ENCODE data around the gene RANBP3.

The RANBP3 gene

DNA sequence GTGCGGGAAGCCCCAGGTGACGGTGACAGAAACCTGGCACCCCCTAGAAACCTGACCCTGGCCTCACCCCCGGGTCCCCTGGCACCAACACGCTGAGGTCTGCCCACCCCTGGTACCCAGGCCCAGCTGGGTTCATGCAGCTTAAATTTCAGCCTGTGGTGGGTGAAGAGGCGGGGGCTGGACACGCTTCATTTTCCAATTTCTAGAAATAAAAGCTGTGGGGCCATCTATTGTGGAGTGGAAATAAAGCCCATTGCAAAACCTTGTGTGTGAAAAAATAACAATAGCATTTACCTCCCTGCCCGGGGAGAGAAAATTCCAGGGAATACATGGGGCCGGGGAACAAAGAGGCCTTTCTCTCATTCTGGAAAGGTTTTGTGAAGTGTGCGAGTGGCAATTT is 100.1 kb downstream of the RANBP3 start:
- DNase-seq: no peak

DNA sequence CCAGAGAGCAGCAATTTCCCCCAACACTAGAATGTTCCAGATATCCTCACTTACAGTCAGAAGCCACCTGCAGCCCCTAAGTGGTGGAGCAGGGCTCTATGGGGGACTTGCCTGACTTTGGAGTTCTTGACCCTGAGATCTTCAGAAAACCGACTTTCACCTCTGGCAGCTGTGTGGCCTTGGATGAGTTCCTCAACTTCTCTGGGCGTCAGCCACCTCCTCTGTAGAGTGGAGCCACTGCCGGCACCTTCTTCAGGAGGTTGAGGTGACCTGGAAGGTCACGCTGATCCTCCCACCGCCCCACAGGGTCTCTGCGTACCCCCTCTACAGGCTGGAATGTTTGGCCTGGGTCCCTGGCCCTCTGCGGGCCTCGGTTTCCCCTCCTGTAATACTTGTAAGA is 100.5 kb downstream of the RANBP3 start:
- no peak for DNase-seq

DNA sequence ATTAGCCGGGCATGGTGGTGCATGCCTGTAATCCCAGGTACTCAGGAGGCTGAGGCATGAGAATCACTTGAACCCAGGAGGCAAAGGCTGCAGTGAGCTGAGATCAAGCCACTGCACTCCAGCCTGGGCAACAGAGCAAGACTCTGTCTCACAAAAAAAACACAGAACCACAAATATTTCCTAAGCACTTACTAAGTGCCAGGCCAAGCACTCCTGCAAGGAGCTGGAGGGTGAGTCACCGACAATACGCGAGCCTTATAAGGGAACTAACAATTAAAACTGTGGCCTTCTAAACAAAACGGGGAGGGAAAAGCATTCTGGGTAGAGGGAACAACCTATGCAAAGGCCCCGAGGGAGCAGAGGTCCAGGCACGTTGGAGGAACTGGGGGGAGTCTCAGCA is 103.4 kb downstream of the RANBP3 start:
- peak; percentile 42 to 49 for DNase-seq

DNA sequence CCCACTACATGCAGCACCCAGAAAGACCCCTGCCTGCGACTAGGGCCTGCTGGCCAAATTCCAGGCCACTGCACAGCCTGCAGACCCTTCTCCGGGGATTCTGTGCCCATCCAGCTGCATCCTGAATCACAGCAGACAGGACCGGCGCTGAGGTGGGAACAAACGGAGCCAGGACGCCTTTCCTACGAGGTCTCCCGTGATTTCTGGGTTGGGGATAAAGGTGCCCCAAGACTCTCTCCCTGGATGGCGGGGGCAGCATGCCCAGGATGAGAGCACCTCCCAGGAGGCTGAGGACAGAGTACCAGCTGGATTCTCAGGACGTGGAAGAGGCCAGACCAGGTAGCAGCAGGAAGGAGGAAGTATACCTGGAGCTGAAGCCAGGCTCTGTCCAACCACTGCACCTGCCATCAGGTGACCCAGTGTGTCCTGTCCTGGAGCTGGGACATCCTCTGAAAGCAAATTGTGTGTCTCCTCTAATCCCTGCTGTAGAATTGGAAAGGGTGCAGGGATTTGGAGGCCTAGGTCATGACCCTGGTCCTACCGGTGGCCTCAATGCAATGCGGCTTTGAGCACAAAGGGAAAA is 104.2 kb downstream of the RANBP3 start:
- DNase-seq: no peak

DNA sequence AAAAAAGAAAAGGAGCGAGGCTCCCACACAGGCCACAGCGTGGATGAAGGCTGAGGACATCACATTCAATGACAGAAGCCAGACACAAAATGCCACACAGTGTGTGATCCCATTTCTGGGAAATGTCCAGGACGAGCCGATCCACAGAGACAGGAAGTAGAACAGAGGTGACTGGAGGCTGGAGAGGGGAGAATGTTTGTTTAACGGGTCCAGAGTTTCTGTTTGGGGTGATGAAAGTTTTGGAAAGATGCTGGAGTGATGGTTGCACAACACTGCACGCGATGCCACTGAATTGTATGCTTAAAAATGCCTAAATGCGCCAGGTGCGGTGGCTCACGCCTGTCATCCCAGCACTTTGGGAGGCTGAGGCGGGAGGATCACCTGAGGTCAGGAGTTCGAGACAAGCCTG is 107.0 kb downstream of the RANBP3 start:
- DNase-seq: no peak

DNA sequence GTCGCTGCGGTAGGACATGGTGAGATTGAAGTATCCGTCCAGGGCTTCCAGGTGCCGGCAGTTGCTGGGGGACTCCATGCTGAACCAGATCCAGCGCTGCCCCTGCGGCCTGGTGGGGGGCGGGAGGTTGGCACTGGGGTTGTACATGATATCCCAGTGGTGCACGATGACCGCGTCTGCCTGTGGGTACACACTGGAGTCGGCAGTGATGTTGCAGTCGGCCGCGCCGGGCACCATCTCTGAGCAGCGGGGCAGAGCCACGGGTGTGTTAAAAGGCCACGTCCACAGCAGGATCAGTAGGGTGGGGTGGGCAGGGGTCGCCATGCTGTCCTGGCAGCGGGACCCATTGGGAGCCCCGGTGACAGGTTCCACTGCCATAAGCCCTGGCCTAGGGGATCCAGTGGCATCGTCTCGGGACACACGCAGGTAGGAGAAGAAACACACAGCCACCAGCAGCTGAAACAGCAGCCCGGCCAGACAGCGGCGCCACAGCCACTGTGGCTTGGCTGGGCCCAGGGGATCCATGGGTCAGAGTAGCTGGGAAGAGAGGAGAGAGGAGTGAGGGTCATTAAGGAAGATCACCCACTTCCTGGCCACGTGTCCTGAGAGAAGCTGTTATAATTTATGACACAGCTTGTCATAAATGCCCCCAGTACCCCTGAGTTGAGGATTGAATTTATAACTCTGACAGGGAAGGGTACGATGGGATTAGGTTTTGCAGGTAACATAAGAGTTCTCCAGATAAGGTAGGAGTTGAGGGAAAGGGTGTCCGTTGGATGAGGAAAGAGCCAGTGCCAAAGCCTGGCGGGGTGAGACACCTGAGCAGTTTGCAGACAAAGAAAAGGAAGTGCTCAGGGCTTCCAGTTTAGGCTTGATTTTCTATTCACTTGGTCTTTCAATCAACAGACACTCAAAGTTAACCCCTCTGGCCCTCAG is 110.5 kb downstream of the RANBP3 start:
- no peak for DNase-seq

All from inflammatory macrophage treated with lipopolysaccharide for 1 hour (primary cell).